GM12872 (cell line): ENCODE results near the gene SDHD.

ENCODE experiments used
- CTCF ChIP-seq: IDR thresholded peaks from 3 replicates; pipeline ENCODE4 v1.5.1; 2011; ENCODE audit warnings: low read depth, mild to moderate bottlenecking, low read length, moderate library complexity; ENCODE audit not compliant: insufficient read depth

The SDHD gene

GRCh38 chr11:112114460-112114859 lies 27.8 kb downstream of the SDHD start:
- TF ChIP-seq CTCF: no peak

GRCh38 chr11:112115386-112115785 lies 28.7 kb downstream of the SDHD start:
- no peak for TF ChIP-seq CTCF

GRCh38 chr11:112118176-112118575 lies 31.5 kb downstream of the SDHD start:
- TF ChIP-seq CTCF: no peak

- no peak for TF ChIP-seq CTCF
Measured at GRCh38 chr11:112121981-112122615, 35.4 kb downstream of the SDHD start.

GRCh38 chr11:112123129-112123528 lies 36.5 kb downstream of the SDHD start:
- TF ChIP-seq CTCF: no peak

GRCh38 chr11:112127056-112127455 lies 40.4 kb downstream of the SDHD start:
- no peak for TF ChIP-seq CTCF

- no peak for TF ChIP-seq CTCF
Measured at GRCh38 chr11:112128483-112129121, 41.9 kb downstream of the SDHD start.

GRCh38 chr11:112129656-112130055 lies 43.0 kb downstream of the SDHD start:
- TF ChIP-seq CTCF: no peak
